Jurkat, Clone E6-1 (cell line): Measurements from ENCODE around the gene FLNA. TPM values are rescaled to one million over a fixed set of nuclear protein-coding genes. Genes with fewer than 3 reads are reported as not detected.
A peak's percentile ranks its signal among the peaks of the same experiment; 100 is the strongest.

ENCODE experiments used
- DNase-seq: peaks from one replicate; pipeline ENCODE4 v3.0.0-alpha.2; 2011; ENCODE audit warnings: low read depth, low spot score
- H3K4me3 ChIP-seq: 2 replicates; pipeline ENCODE4 v1.5.1; 2011; ENCODE audit warnings: mild to moderate bottlenecking, low read length, control low read depth, moderate library complexity
- polyA plus RNA-seq: library from polyadenylated mRNA; unstranded; fragments of >200 nt; gene quantifications from one replicate; pipeline ENCODE4 v1.2.1, GENCODE V29; 2012; ENCODE audit warnings: missing spikeins; ENCODE audit not compliant: insufficient read length, insufficient read depth

The FLNA gene, protein sequence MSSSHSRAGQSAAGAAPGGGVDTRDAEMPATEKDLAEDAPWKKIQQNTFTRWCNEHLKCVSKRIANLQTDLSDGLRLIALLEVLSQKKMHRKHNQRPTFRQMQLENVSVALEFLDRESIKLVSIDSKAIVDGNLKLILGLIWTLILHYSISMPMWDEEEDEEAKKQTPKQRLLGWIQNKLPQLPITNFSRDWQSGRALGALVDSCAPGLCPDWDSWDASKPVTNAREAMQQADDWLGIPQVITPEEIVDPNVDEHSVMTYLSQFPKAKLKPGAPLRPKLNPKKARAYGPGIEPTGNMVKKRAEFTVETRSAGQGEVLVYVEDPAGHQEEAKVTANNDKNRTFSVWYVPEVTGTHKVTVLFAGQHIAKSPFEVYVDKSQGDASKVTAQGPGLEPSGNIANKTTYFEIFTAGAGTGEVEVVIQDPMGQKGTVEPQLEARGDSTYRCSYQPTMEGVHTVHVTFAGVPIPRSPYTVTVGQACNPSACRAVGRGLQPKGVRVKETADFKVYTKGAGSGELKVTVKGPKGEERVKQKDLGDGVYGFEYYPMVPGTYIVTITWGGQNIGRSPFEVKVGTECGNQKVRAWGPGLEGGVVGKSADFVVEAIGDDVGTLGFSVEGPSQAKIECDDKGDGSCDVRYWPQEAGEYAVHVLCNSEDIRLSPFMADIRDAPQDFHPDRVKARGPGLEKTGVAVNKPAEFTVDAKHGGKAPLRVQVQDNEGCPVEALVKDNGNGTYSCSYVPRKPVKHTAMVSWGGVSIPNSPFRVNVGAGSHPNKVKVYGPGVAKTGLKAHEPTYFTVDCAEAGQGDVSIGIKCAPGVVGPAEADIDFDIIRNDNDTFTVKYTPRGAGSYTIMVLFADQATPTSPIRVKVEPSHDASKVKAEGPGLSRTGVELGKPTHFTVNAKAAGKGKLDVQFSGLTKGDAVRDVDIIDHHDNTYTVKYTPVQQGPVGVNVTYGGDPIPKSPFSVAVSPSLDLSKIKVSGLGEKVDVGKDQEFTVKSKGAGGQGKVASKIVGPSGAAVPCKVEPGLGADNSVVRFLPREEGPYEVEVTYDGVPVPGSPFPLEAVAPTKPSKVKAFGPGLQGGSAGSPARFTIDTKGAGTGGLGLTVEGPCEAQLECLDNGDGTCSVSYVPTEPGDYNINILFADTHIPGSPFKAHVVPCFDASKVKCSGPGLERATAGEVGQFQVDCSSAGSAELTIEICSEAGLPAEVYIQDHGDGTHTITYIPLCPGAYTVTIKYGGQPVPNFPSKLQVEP (N-terminal part only)
- 361 TPM for polyA plus RNA-seq

DNA sequence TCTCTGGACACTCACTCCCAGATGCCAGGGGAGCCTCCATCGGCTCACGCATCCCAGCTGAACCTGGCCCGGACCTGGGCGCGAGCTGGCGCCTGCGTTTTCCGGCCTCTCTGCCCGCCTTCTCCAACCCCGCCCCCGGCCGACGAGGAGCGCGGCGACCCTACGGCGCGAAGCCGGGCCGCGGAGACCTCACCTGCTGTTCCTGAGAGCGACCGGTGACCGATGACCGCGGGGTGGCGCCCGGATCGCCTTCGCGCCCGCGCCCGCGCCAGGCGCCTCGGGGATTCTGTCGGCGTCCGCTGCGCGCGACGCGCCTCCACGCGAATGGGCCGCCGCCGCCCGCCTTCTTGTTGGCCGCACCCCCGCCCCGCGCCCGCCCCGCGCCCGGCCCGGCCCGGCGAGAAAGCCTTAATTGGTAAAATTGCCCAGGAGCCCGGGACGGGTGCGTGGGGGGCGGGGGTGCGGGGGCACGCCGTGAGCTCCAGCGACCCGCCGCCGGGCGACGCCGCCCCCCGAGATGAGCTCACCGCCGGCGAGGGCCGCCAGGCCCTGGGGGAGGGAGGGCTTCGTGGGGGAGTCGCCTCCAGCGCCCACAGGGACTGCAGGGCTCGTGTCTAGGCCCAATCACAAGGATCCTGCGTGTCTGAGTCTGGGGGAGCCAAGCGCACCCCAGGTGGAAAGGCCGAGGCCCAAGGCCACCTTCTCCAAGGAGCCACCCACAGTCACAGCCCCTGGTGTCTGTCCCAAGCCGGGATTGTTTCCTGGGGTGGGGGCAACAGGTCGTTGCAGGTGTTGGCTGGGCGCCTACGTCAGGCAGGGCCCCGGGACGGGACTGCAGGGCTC is at the start of gene FLNA:
FLNA (minus strand) TSS at position 322 of the 843 bp plus-strand sequence. CDS start 3,389 bp downstream, outside the sequence.
- DNase-seq = no peak
- no peak within 1 kb of the TSS for H3K4me3 ChIP-seq

DNA sequence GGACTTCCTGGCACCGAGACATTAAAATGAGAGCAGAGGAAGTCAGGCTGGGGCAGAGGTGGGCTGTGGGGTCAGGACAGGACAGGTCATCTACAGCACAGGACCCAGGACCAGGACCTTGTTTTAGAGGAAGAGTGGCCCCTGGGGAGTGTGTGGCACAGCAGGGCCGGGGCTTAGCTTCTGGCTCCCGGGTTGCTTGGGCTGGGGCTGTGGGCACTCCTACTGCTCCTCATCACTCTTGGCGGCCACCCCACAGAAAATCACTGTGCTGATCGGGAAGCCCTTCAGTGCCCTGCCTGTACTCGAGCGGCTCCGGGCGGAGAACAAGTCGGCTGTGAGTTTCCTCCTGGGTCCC is 45.9 kb upstream of the FLNA start:
- no peak for DNase-seq
- no peak overlapping the region for H3K4me3 ChIP-seq

DNA sequence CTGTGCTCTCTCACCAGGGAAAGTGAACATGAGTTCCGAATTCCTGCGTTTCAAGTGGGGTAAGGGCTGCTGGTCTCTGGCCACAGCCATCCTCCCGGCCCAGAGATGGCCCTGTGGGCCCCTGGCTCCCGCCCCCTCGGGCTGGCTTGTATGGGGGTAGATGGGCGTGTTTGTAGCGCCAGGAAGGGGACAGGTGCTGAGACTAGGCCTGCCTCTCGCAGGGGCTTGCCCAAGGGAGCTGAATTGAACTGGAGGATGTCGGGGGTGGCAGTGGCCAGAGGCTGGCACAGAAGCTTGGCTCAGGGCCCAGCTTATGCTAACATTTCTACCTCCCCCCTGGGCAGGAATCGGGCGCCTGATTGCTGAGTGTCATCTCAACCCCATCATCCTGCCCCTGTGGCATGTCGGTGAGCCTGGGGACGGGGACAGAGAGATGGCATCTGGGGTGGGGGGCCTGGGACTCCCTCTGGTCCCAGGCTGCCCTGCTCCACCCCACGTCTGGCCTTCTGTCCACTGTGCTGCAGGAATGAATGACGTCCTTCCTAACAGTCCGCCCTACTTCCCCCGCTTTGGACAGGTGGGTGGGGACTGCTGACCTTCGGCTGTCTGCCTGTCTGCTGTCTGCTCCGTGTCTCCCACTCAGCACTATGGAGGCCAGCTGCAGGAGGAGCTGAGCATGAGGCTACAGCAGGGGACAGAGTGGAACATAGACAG is 45.4 kb upstream of the FLNA start:
- DNase-seq = no peak
- no peak overlapping the region for H3K4me3 ChIP-seq

DNA sequence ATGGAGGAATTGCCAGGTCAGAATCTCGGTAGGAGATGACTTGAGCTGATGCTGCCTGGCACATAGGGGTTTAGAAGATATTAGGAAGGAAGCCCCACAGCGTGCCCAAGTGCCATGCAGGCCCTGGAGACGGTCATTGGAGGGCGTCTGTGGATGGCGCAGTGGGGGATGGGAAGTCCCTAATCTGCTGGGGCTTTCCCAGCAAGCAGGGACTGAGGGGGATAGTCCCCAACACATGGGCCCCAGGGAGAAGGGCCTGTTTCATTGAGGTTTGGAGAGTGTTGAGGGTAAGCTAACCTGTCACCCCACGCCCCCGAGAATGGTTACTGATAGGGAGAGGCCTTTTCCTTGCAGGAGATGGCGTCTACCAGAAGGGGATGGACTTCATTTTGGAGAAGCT is 44.8 kb upstream of the FLNA start:
- DNase-seq = no peak
- H3K4me3 ChIP-seq = no peak overlapping the region

DNA sequence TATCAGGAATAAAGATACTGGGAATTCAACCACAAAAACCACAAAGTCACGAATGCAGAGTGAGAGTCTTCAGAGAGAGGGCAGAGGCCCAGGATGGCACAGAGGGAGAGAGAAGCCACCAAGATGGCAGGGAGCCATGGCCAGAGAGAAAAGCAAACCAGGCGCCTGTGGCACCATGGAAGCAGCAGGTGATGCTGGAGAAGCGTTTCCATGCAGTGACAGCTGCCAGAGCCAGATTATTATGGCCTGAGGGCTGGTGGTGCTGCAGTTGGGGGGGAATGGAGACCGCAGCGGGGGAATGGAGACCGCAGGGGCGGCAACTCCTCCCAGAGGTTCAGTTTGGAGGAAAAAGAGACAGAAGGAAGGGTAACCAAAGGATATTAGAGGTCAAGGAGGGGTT is 42.7 kb upstream of the FLNA start:
- H3K4me3 ChIP-seq = no peak overlapping the region
- DNase-seq = no peak

DNA sequence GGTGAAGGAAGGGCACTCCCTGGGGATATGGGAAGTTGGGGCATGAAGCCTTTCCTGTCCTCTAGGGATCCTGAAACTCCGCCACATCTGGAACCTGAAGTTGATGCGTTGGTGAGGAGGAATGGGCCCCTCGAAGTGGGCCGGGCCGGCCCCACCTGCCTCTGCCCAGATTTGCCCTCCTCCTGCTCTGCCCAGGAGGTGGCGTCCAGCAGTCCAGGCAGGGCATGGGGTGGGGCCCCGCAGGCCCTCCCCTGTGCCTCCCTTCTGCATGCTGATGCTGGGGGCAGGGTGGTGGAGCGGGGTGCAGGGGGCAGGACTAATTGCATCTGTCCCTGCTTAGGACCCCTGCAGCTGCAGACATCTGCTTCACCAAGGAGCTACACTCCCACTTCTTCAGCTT is 38.7 kb upstream of the FLNA start:
- H3K4me3 ChIP-seq = no peak overlapping the region
- no peak for DNase-seq

DNA sequence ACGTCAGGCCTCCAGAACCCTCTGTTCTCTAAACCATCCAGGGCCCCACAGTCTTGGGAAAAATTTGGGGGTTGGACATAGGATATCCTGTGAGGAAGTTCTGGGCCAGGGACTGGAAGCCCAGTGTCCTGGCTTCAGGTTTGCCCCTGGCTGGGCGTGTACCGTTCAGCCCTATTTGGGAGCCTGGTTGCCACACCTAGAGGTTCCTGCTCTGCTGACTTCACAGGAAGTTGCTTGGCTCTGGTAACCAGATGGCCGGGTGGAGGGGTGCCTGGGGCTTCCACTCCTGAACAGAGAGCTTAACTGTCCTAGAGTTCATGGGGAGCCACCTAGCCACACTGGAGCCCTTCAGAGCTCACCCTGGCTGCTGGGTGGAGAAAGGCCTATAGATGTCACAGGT is 38.0 kb upstream of the FLNA start:
- peak overlapping the region; percentile 62 for H3K4me3 ChIP-seq
- DNase-seq = no peak

DNA sequence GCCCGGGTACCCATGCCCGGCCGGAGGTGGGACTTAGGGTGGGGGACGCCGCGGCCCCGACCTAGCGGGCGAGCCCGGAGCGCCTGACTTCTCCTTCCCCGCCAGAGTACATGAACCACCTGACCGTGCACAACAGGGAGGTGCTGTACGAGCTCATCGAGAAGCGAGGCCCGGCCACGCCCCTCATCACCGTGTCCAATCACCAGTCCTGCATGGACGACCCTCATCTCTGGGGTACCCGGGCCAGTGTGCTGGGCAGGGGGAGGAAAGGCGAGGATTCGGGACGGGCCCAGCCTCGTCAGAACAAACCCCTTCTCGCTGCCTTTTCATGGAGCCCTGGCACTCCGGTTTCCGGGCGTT is 37.5 kb upstream of the FLNA start:
- no peak for DNase-seq
- H3K4me3 ChIP-seq = peak overlapping the region; percentile 62

DNA sequence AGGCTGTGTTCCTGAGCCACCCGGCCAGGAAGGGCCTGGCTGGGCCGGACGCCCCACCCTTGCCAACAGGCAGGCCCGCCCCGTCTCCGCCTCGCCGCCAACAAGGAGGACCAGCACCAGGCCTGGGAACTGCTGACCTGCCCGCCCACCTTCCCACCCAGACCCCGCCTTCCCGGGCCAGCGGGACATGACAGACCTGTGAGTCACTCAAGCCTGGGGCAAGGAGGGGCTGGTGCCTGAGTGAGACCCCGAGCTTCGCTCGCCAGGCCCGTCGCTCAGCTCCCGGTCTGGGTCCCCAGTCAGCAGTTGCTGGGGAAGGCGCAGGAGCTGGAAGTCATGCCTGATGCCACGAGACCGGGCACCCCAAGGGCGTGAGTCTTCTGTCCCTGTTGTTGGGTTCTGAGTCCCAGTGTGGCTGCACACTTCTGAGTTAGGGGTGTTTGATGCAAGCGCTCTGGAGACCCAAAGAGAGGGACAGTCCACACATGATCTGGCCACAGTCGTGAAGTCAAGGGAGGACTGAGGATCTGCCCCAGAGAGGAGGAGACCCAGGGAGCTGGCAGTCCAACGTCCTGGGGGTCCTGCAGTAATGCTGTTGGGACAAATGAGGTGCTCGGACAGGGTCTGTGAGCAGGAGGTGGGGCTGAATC is 34.9 kb upstream of the FLNA start, which contains the start of gene DNASE1L1:
DNASE1L1 (minus strand) TSS at position 33 of the 650 bp plus-strand sequence. CDS start 3,686 bp downstream, outside the sequence.
- no peak within 1 kb of the TSS for H3K4me3 ChIP-seq
- DNase-seq = no peak

DNA sequence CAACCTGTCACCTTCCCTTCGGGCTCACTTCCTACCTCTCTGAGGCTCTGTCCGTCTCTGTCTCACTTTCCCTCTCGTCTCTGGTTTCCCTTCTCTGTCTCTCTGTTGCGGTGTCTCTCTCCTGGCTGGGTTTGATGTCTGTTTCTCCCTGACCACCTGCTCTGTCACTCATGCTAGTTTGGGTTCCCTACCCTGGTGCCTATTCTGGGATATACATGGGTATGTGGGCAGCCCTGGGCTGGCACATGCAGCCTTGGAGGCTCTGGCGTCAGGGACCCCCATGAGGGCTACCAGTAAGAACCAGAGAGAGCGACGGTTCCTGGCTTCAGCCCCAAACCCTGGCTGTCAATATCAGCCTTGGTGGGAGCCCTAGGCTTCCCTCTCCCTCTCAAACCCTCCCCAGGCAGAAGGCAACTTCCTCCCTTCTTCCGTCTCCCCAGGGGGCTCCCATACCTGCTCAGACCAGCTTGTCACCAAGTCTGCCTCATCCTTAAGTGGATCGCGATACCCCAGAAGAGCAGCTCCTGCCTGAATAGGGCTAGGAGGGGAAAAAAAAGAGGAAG is 34.3 kb upstream of the FLNA start:
- H3K4me3 ChIP-seq = no peak overlapping the region
- no peak for DNase-seq

DNA sequence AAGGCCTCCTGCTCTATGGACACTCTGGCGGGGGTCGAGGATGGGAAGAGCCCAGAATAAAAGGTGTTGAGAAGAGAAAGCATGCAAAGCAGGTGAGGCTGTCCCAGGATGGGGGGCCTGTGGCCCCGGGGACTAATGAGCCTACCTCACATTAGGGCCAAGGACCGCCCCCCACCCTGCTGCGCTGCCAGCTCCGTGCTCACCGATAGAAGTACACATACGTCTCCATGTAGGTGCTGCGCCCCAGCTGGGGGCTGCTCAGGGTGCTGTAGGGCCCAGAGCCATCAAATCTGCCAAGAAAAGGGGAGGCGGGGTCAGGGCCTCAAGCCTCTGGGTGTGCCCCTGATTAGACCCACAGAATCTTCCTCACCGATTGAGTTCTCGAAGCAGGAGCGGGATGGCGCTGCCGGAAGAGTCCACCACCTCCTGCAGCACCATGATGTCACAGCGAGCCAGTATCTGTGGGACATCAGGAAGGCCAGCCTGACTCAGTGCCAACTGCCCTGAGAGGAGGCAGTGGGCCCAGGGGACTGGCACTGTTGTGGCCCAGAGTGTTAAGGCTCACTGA is 30.3 kb upstream of the FLNA start:
- no peak for DNase-seq
- no peak overlapping the region for H3K4me3 ChIP-seq

DNA sequence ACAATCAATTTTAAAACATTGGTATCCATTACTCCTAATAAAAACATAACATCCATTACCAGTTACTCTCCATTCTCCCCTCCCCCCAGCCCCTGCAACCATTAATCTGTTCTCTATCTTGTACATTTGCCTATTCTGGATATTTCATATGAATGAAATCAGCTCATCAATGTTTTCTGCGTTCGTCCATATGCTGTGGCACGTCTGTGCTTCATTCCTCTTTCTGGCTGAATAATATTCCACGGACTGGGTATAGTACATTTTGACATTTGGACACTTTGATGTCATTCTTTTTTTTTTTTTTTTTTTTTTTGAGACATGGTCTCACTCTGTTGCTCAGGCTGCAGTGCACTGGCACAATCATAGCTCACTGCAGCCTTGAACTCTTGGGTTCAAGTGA is 29.4 kb upstream of the FLNA start:
- DNase-seq = no peak
- no peak overlapping the region for H3K4me3 ChIP-seq

DNA sequence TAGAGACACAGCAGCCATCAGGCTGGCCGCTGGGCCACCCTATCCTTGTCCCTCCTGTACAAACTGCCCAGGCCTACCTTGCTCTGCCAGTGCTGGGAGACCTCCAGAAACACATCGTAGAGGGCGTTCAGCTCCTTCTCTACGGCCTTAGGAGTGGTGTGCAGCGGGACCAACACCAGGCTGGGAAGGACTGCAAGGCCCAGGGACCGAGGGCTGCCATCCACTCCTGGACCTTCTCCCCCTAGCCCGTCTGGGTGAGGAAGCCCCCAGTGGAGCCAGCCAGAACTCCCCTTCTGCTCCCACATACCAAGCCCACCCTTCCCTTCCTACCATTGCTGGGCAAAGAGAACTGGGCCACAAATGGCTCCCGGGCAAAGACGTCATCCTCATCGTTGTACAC is 28.8 kb upstream of the FLNA start:
- no peak overlapping the region for H3K4me3 ChIP-seq
- no peak for DNase-seq

DNA sequence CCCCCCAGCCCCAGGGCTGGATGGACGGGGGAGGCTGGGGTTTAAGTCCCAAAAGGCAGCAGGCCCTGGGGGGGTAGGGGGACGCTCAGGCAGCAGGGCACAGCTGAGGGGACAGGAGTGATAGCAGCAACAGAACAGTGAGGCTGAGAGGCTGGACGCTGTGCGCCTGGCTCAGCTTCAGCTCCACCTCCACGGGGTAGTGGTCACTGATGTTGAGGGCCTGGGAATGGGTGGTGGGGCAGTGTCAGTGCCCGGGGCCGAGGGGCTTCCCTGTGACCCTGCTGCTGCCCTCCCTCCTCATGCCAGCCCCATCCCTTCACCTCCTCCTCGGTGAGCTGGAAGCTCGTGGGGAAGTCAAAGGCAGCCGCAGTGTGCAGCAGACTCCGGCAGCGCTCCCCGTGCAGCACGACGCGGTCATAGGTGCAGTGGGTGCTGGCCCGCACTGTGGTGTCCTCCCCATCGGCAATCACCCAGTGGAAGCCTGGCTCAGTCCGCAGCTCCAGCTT is 28.2 kb upstream of the FLNA start:
- H3K4me3 ChIP-seq = no peak overlapping the region
- no peak for DNase-seq

DNA sequence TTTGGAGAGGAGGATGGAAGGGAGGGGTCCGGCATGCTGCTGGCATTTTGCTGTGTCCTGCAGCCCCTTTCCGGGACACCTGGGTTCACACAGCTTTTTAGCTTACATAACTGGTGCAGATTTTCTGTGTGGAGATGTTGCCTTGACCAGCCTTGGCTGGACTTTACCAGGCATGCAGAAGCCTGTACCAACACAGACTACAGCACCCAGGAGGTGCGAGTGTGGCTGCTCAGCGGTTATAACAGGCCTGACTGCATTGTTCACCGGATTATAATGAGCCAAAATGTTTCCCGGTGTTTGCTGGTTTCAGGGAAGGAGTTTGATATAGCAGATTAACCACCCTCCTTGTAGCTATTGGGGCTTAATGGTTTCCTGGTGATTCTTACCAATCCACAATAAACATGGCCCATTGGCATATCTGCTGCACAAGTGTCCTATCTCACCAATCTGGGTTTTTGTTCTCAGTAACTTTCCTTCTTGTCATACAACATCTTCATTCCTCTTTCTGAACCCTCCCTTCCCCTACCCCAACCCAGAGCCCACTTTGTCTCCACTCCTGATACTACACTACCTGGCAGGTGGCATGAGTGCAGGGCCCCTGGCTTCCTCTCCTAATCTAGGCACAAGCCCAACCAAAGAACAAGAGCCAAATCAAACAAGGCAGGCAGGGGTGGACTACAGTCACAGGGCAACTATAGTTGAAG is 27.6 kb upstream of the FLNA start:
- DNase-seq = no peak
- H3K4me3 ChIP-seq = no peak overlapping the region

DNA sequence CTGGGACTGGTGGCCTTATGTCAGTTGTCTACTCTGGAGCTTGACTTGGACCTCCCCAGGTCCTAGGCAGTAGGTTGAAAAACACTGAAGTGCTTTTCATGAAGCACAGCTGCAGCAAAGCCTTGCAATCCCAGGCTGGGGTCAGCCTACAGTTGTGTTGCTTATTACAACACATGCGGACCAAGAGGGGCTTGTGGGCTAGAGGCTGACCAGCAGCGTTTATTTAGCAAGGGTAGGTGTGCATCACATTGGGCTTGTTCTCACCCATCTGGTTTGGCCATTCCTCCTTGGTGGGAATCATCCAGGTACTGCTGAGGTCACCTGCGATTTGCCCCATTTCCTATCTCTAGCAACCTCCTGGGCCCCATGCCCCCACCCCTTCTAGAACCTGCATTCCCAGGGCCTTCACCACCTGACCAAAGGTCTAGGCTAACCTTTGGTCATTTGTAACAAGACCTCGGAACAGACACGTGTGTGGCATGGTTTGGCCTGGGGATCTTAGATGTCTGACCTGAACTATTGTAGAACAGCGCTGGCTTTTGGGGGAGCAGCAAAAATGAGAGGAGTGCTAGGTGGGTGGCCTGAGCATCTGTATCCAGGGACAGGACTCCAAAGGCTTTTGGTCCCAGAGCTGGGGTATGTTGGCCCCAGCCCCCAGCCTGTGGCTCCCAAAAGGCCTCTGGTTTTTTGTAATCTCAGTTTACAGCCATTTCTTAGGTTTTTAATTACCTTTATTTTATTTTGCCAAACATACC is 26.8 kb upstream of the FLNA start:
- DNase-seq = no peak
- H3K4me3 ChIP-seq = no peak overlapping the region
